Keratinocyte (primary cell): Measurements from ENCODE around the gene LSM12.

Experiments used
- CTCF ChIP-seq, 3 experiments: IDR thresholded peaks in 1 of 3; conservative IDR thresholded peaks in 1 of 3; optimal IDR thresholded peaks in 1 of 3; 2 replicates in 2 of 3; 3 replicates in 1 of 3; pipeline versions ENCODE3 to v1.5.1; 2011; ENCODE audit warnings: low read length in 3 of 3, mild to moderate bottlenecking in 3 of 3, moderate library complexity in 2 of 3, control low read depth in 1 of 3, inconsistent platforms in 1 of 3; ENCODE audit not compliant: insufficient read depth in 2 of 3; ENCODE audit errors: extremely low read depth in 1 of 3
- EZH2 ChIP-seq: IDR thresholded peaks from one replicate; pipeline ENCODE4 v1.6.1; 2012; ENCODE audit warnings: inconsistent platforms, mild to moderate bottlenecking, low read length, moderate library complexity

DNA sequence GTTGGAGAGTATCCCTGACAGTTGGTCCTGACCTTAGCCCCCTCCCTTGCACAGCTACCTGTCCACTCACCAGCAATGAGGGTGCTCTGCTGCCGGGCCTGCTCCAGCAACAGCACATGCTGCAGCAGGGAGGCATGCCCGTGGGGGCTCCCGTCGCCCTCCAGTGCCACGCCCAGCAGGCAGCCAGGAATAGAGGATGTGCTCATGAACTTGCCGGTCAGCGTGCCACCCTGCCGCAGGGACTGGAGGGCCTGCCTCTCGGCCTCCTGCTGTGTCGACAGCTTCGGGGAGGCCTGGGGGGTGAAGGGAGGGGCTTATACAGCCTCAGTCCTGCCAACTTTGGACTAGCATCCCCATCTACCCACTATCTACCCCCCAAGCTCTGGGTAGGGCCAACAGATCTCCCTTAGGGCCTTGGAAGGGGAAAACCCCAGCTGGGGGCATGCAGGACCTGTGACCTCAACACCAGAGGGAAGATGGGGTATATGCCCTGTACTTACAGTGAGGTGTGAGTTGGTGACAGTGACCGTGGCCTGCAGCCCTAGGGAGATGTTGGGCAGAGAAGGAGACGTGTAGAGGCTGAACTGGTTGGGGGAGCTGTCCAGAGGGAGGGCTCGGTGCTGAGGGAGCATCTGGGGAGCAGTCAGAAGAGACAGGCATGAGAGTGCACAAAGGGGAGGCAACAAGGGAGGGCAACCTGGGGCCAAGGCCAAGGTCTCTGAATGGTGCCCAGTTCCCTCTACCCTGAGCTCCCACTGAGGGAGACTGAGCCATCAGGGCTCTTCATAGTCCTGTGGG, 24.9 kb upstream of the LSM12 start:
- TF ChIP-seq CTCF (optimal IDR thresholded peaks at IDR 0.05 in 1 of 3, IDR thresholded peaks at IDR 0.05 in 1 of 3, conservative IDR thresholded peaks at IDR 0.05 in 1 of 3; ENCODE audit: extremely low read depth in 1 of 3, insufficient read depth in 2 of 3, low read length in 3 of 3) (no peak), EZH2 (no peak)
